ENCODE results near the gene BMPR2.
"Not testable (repeated sequence)": the region's sequence is repeated elsewhere in the genome, so short reads cannot be mapped to it uniquely, and the experiment has no call there.

BMPR2 gene

DNA sequence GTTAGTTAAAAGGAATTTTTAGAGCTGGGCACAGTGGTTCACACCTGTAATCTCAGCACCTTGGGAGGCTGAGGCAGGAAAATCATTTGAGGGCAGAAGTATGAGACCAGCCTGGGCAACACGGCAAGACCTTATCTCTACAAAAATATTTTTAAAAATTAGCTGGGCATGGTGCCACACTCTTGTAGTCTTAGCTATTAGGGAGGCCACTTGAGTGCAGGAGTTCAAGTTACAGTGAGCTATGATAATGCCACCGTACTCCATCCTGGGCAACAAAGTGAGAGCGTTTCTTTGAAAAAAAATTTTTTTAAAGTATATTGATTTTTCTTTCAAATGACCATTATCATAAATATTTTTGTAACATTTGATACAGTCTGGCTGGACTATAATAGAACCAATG lies 165.0 kb downstream of the BMPR2 start:
- DNase-seq (ENCODE audit: low read depth), result no peak
- TF ChIP-seq, protein P1, sequence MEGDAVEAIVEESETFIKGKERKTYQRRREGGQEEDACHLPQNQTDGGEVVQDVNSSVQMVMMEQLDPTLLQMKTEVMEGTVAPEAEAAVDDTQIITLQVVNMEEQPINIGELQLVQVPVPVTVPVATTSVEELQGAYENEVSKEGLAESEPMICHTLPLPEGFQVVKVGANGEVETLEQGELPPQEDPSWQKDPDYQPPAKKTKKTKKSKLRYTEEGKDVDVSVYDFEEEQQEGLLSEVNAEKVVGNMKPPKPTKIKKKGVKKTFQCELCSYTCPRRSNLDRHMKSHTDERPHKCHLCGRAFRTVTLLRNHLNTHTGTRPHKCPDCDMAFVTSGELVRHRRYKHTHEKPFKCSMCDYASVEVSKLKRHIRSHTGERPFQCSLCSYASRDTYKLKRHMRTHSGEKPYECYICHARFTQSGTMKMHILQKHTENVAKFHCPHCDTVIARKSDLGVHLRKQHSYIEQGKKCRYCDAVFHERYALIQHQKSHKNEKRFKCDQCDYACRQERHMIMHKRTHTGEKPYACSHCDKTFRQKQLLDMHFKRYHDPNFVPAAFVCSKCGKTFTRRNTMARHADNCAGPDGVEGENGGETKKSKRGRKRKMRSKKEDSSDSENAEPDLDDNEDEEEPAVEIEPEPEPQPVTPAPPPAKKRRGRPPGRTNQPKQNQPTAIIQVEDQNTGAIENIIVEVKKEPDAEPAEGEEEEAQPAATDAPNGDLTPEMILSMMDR (conservative IDR thresholded peaks at IDR 0.05; ENCODE audit: low read depth, low read length), result no peak
- H3K4me3 ChIP-seq (ENCODE audit: low read length), result no peak overlapping the region

GRCh38 chr2:202542142-202542541 lies 166.0 kb downstream of the BMPR2 start:
- TF ChIP-seq, protein P1 (conservative IDR thresholded peaks at IDR 0.05; ENCODE audit: low read depth, low read length), result no peak
- no peak for DNase-seq (ENCODE audit: low read depth)
- no peak overlapping the region for H3K4me3 ChIP-seq (ENCODE audit: low read length)

DNA sequence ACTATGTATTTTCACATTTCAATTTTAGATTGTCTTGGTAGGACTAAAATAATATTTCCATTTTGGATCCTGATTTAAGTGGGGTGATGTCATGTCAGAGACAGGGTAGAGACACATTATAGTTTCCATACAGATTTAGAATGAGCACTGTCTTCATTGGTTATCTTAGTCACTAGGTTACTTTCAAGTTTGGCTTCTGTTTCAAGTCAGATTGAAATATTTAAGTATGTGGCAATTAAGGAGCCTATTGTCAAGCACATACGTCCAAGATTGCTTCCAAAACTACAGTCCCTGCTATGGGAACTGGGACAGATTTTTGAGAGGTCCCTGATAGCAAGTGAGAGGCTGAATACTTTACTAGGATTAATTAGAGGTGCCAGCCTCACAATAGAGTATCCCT lies 169.4 kb downstream of the BMPR2 start:
- H3K4me3 ChIP-seq (ENCODE audit: low read length), result no peak overlapping the region
- TF ChIP-seq, protein P1 (conservative IDR thresholded peaks at IDR 0.05; ENCODE audit: low read depth, low read length), result no peak
- DNase-seq (ENCODE audit: low read depth), result no peak

GRCh38 chr2:202545931-202546330 lies 169.8 kb downstream of the BMPR2 start:
- TF ChIP-seq, protein P1 (conservative IDR thresholded peaks at IDR 0.05; ENCODE audit: low read depth, low read length), result no peak

DNA sequence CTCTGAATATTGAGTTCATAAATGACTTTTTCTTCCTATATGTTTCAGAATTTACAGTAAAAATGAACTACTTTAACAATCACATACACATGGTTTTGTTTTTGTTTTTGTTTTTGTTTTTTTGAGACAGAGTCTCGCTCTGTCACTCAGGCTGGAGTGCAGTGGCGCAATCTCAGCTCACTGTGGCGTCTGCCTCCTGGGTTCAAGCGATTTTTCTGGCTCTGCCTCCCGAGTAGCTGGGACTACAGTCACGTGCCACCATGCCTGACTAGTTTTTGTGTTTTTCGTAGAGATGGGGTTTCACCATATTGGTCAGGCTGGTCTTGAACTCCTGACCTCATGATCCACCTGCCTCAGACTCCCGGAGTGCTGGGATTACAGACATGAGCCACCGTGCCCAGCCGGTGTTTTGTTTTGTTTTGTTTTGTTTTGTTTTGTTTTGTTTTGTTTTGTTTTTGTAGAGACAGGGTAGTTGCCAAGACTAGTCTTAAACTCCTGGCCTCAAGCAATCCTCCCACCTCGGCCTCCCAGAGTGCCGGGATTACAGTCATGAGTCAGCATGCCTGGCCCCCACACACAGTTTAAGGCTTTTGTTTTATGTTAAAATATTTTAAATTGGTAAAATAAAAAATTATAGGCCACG lies 170.5 kb downstream of the BMPR2 start:
- DNase-seq (ENCODE audit: low read depth); H3K4me3 ChIP-seq (ENCODE audit: low read length): not testable (repeated sequence)

More at GRCh38 chr2:202545931-202546330, 169.8 kb downstream of the BMPR2 start:
- no peak for DNase-seq (ENCODE audit: low read depth)
- no peak overlapping the region for H3K4me3 ChIP-seq (ENCODE audit: low read length)

DNA sequence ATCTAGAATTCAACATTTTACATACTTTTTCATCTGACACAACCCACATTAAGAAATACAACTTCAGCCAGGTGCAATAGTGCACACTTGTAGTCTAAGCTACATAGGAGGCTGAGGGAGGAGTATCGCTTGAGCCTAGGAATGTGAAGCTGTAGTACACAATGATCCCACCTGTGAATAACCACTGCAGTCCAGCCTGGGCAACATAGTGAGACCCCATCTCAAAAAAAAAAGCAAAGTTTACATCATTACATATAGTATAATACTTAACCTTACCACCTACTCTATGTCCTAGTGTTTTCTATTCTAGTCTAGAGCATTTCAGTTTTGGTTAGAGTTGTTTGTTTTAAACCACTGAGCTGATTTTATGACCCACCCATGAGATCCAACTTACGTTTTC lies 172.1 kb downstream of the BMPR2 start:
- no peak for DNase-seq (ENCODE audit: low read depth)
- TF ChIP-seq, protein P1 (conservative IDR thresholded peaks at IDR 0.05; ENCODE audit: low read depth, low read length), result no peak
- no peak overlapping the region for H3K4me3 ChIP-seq (ENCODE audit: low read length)

DNA sequence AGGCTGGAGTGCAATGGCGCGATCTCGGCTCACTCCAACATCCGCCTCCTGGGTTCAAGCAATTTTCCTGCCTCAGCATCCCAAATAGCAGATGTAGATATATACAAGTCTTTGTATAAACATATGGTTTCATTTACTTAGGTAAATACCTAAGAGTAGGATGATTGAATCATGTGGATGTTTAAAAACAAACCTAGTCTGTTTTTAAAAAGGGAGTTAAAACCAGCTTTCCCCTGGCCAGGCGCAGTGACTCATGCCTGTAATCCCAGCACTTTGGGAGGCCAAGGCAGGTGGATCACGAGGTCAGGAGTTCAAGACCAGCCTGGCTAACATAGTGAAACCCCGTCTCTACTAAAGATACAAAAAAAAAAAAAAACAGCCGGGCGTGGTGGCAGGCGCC lies 174.9 kb downstream of the BMPR2 start:
- DNase-seq (ENCODE audit: low read depth); H3K4me3 ChIP-seq (ENCODE audit: low read length): not testable (repeated sequence)

DNA sequence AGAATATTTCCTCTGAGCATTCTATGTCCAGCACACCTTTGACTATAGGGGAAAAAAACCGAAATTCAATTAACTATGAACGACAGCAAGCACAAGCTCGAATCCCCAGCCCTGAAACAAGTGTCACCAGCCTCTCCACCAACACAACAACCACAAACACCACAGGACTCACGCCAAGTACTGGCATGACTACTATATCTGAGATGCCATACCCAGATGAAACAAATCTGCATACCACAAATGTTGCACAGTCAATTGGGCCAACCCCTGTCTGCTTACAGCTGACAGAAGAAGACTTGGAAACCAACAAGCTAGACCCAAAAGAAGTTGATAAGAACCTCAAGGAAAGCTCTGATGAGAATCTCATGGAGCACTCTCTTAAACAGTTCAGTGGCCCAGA lies 179.2 kb downstream of the BMPR2 start:
- DNase-seq (ENCODE audit: low read depth), result no peak
- H3K4me3 ChIP-seq (ENCODE audit: low read length), result no peak overlapping the region
- TF ChIP-seq, protein P1 (conservative IDR thresholded peaks at IDR 0.05; ENCODE audit: low read depth, low read length), result no peak
